Measurements from ENCODE around the gene UBE2F. TPM values are rescaled to one million over a fixed set of nuclear protein-coding genes. Genes with fewer than 3 reads are reported as not detected.
A peak's percentile ranks its signal among the peaks of the same experiment; 100 is the strongest.

The UBE2F gene
- polyA plus RNA-seq, 2 of the 4 experiments (the other 2 are of a cell fraction) = 49.7 to 81.1 TPM

DNA sequence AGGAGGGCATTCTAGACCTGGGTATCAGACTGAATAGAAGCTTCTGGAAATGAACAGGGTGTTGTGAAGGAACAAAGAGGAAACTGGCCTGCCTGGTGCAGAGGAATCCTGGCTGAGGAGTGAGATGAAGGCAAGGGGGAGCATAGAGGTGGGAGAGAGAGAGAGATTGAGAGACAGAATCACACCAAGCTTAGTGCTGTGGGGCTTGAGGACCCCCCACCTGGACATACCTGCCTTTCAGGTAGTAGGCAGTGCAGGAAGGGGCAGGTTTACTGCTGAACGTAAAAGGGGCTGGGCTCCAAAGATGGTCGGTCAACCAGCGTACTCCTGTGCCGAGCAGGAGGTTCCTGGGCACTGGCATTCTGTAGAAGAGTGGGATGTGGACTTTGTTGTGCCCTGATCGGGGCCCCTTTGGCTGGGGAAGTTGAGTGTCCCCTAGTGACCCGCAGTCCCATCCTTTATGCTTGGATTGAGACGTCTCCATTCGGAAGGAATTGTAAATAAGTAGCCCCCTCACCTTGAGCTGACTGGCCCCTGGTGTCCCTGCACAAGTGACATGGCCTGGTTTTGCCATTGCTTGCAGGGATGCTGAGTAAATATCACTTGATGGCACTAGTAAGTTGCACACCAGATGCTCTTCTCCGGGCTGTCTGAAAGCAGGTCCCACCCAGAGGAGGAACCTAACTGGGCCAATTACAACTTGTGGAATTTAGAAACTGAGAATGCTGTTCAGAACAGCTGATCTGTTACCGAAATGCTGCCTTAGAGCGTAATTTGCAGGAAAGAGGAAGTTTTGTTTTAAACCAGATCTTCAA, 1.4 kb downstream of the UBE2F start:
- 82% methylated on average over 11 of the region's 11 CpGs for WGBS (ENCODE audit: missing lambda C conversion rate)

DNA sequence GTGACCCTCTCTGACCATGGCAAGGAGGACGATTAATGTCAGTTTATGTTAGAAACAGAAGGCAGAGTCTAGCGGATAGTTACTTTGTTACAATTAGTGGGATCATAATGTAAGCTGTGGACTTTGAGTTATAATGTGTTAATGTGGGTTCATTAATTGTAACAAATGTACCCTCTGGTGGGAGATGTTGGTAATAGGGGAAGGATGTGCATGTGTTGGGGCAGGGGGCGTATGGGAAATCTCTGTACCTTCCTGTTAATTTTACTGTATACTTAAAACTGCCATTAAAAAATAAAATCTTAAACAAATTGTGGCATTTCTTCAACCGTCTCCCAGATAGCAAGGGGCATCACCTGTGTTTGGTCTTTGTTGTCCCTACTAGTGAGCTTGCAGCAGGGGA, 4.8 kb downstream of the UBE2F start:
- WGBS (ENCODE audit: missing lambda C conversion rate) = 72% methylated on average over 4 of the region's 4 CpGs
- H3K4me1 ChIP-seq = peaks cover 10% of the 10 kb centered on the region
- FAIRE-seq = no peak
- no peak for TF ChIP-seq HDAC2 (IDR thresholded peaks at IDR 0.05)
- no peak for TF ChIP-seq EHF (CRISPR knock-in tag; IDR thresholded peaks at IDR 0.05)
- no peak for TF ChIP-seq HOXB13 (CRISPR knock-in tag; IDR thresholded peaks at IDR 0.05; ENCODE audit: low read depth)
- TF ChIP-seq ZNF302 (CRISPR knock-in tag; IDR thresholded peaks at IDR 0.05) = no peak
- ChIA-PET CTCF (no interaction called here), POLR2A (no interaction called here)
- DNase-seq (ENCODE audit: low read depth in 1 of 2, low spot score in 1 of 2) = no peak
- H3K9me3 ChIP-seq = no peaks in the 10 kb centered on the region
- no peak overlapping the region for H3K4me3 ChIP-seq
- ATAC-seq = no peak
- H3K27ac ChIP-seq = no peak overlapping the region
- no peak overlapping the region for H3K4me2 ChIP-seq

More for the DNA sequence above, 1.4 kb downstream of the UBE2F start:
- Histone ChIP-seq H3K27ac (peak overlapping the region; percentile 85 to 96; a peak in 5 of 6 replicates), H3K4me3 (peak overlapping the region; percentile 77), H3K9me3 (no peaks in the 10 kb centered on the region), H3K4me2 (peak overlapping the region; percentile 100), H3K4me1 (peaks cover 10% of the 10 kb centered on the region)
- ChIA-PET POLR2A (interaction anchor here (1.1 kb wide), 1 partner anchor 92 kb away, joined by 3 read pairs; the partner anchor contains the start of gene SCLY), CTCF (interaction anchor here (1.9 kb wide), 1 partner anchor 223 kb away, joined by 4 read pairs; no protein-coding TSS in a partner anchor)
- DNase-seq (ENCODE audit: low read depth in 1 of 2, low spot score in 1 of 2) (peak in 1 of 2 experiments; percentile 31), ATAC-seq (no peak), FAIRE-seq (no peak)
- TF ChIP-seq, protein P1, sequence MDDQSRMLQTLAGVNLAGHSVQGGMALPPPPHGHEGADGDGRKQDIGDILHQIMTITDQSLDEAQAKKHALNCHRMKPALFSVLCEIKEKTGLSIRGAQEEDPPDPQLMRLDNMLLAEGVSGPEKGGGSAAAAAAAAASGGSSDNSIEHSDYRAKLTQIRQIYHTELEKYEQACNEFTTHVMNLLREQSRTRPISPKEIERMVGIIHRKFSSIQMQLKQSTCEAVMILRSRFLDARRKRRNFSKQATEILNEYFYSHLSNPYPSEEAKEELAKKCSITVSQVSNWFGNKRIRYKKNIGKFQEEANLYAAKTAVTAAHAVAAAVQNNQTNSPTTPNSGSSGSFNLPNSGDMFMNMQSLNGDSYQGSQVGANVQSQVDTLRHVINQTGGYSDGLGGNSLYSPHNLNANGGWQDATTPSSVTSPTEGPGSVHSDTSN (IDR thresholded peaks at IDR 0.05) = no peak
- no peak for TF ChIP-seq CHD4 (IDR thresholded peaks at IDR 0.05; ENCODE audit: borderline replicate concordance)
- TF ChIP-seq, protein P2, sequence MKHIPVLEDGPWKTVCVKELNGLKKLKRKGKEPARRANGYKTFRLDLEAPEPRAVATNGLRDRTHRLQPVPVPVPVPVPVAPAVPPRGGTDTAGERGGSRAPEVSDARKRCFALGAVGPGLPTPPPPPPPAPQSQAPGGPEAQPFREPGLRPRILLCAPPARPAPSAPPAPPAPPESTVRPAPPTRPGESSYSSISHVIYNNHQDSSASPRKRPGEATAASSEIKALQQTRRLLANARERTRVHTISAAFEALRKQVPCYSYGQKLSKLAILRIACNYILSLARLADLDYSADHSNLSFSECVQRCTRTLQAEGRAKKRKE (CRISPR knock-in tag; IDR thresholded peaks at IDR 0.05; ENCODE audit: low read depth) = no peak
- TF ChIP-seq HEYL (CRISPR knock-in tag; IDR thresholded peaks at IDR 0.05) = no peak
- TF ChIP-seq FOXS1 (CRISPR knock-in tag; IDR thresholded peaks at IDR 0.05) = no peak

DNA sequence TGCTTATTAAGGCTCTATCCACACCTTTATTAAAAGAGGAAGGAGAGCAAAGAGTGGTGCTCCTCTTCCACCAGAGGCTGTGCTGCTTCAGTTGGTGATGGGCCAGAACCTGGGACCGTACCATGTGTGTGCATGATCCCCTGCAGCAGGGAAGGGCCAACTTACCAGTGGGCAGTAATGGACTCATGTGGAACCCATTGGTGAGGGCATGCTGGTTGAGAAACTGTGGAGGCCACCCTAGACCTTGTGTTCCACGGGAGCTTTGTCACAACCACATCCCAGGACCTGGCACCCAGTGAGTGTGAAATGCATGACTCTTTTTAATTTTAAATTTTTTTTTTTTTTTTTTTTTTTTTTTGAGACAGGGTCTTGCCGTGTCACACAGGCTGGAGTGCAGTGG, 5.4 kb downstream of the UBE2F start:
- TF ChIP-seq SMC3 (IDR thresholded peaks at IDR 0.05) (no peak), NFE2L2 (conservative IDR thresholded peaks at IDR 0.05; ENCODE audit: low read length) (no peak), EHF (CRISPR knock-in tag; IDR thresholded peaks at IDR 0.05) (no peak), ZC3H11A (IDR thresholded peaks at IDR 0.05) (no peak), HOXB5 (CRISPR knock-in tag; IDR thresholded peaks at IDR 0.05) (no peak), BHLHE40 (IDR thresholded peaks at IDR 0.05; ENCODE audit: low read depth, low read length) (no peak), POLR2AphosphoS2 (conservative IDR thresholded peaks at IDR 0.05; ENCODE audit: low read length) (no peak), JUN (IDR thresholded peaks at IDR 0.05) (no peak)
- TF ChIP-seq, protein P3, sequence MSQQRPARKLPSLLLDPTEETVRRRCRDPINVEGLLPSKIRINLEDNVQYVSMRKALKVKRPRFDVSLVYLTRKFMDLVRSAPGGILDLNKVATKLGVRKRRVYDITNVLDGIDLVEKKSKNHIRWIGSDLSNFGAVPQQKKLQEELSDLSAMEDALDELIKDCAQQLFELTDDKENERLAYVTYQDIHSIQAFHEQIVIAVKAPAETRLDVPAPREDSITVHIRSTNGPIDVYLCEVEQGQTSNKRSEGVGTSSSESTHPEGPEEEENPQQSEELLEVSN (IDR thresholded peaks at IDR 0.05; ENCODE audit: borderline replicate concordance, low read depth) = no peak
- TF ChIP-seq, protein P4, sequence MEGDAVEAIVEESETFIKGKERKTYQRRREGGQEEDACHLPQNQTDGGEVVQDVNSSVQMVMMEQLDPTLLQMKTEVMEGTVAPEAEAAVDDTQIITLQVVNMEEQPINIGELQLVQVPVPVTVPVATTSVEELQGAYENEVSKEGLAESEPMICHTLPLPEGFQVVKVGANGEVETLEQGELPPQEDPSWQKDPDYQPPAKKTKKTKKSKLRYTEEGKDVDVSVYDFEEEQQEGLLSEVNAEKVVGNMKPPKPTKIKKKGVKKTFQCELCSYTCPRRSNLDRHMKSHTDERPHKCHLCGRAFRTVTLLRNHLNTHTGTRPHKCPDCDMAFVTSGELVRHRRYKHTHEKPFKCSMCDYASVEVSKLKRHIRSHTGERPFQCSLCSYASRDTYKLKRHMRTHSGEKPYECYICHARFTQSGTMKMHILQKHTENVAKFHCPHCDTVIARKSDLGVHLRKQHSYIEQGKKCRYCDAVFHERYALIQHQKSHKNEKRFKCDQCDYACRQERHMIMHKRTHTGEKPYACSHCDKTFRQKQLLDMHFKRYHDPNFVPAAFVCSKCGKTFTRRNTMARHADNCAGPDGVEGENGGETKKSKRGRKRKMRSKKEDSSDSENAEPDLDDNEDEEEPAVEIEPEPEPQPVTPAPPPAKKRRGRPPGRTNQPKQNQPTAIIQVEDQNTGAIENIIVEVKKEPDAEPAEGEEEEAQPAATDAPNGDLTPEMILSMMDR (IDR thresholded peaks at IDR 0.05) = no peak
- no peak for ATAC-seq
- Histone ChIP-seq H3K9me3 (no peaks in the 10 kb centered on the region), H3K4me1 (peaks cover 10% of the 10 kb centered on the region), H3K27ac (no peak overlapping the region), H3K4me3 (no peak overlapping the region), H3K4me2 (no peak overlapping the region)
- DNase-seq (ENCODE audit: low read depth in 1 of 2, low spot score in 1 of 2) = no peak
- POLR2A ChIA-PET = no interaction called here
- 97% methylated on average over 3 of the region's 3 CpGs for WGBS (ENCODE audit: missing lambda C conversion rate)
- no peak for FAIRE-seq
- CTCF ChIA-PET = no interaction called here

Data from A549 (cell line).